ENCODE results near the gene PCP4L1. TPM values are rescaled to one million over a fixed set of nuclear protein-coding genes. Genes with fewer than 3 reads are reported as not detected.

PCP4L1 gene
- total and polyA plus RNA-seq, 2 donors from 2014 or later: 1.2 to 1.3 TPM

- Histone ChIP-seq H3K27ac (ENCODE audit: low read depth in 2 of 2, low read length in 2 of 2) (no peak overlapping the region), H3K9ac (ENCODE audit: low read length in 3 of 3) (no peak overlapping the region), H3K4me1 (ENCODE audit: control insufficient read depth in 2 of 3, insufficient read depth in 2 of 3, low read depth in 1 of 3, low read length in 3 of 3) (peaks cover 0 to 13% (median 8%) of the 10 kb centered on the region in 3 donors), H3K36me3 (ENCODE audit: control insufficient read depth in 2 of 3, insufficient read depth in 3 of 3, low read length in 3 of 3) (peaks cover 3 to 15% (median 13%) of the 10 kb centered on the region in 3 donors), H3K9me3 (ENCODE audit: control insufficient read depth in 2 of 3, insufficient read depth in 1 of 3, low read length in 3 of 3) (no peaks in the 10 kb centered on the region), H3K4me3 (ENCODE audit: low read length in 3 of 3) (no peak overlapping the region), H3K27me3 (ENCODE audit: control insufficient read depth, insufficient read depth, low read length) (no peaks in the 10 kb centered on the region)
- DNase-seq: no peak
- intact Hi-C loops (cut with DNase I): no loop called here
- TF ChIP-seq CTCF (IDR thresholded peaks at IDR 0.05; ENCODE audit: borderline replicate concordance, extremely low read depth, insufficient read depth): no peak
- no peak for FAIRE-seq
These were observed 27.8 kb upstream of the PCP4L1 start for GRCh38 chr1:161230762-161231161.

- Histone ChIP-seq H3K27me3 (ENCODE audit: control insufficient read depth, insufficient read depth, low read length) (no peaks in the 10 kb centered on the region), H3K36me3 (ENCODE audit: control insufficient read depth in 2 of 3, insufficient read depth in 3 of 3, low read length in 3 of 3) (peaks cover 3 to 15% (median 13%) of the 10 kb centered on the region in 3 donors), H3K4me1 (ENCODE audit: control insufficient read depth in 2 of 3, insufficient read depth in 2 of 3, low read depth in 1 of 3, low read length in 3 of 3) (peaks cover 0 to 3% (median 0%) of the 10 kb centered on the region in 3 donors), H3K9ac (ENCODE audit: low read length in 3 of 3) (no peak overlapping the region), H3K9me3 (ENCODE audit: control insufficient read depth in 2 of 3, insufficient read depth in 1 of 3, low read length in 3 of 3) (no peaks in the 10 kb centered on the region), H3K27ac (ENCODE audit: low read depth in 2 of 2, low read length in 2 of 2) (no peak overlapping the region), H3K4me3 (ENCODE audit: low read length in 3 of 3) (no peak overlapping the region)
- intact Hi-C loops (cut with DNase I): no loop called here
- no peak for TF ChIP-seq CTCF (IDR thresholded peaks at IDR 0.05; ENCODE audit: borderline replicate concordance, extremely low read depth, insufficient read depth)
- DNase-seq: no peak
- no peak for FAIRE-seq
These were observed 25.4 kb upstream of the PCP4L1 start for GRCh38 chr1:161233102-161233501.

GRCh38 chr1:161235957-161236775 is 22.4 kb upstream of the PCP4L1 start:
- no peak for DNase-seq
- Histone ChIP-seq H3K4me1 (ENCODE audit: control insufficient read depth in 2 of 3, insufficient read depth in 2 of 3, low read depth in 1 of 3, low read length in 3 of 3) (peaks cover 0 to 4% (median 0%) of the 10 kb centered on the region in 3 donors), H3K9ac (ENCODE audit: low read length in 3 of 3) (no peak overlapping the region), H3K36me3 (ENCODE audit: control insufficient read depth in 2 of 3, insufficient read depth in 3 of 3, low read length in 3 of 3) (no peaks in the 10 kb centered on the region), H3K27me3 (ENCODE audit: control insufficient read depth, insufficient read depth, low read length) (no peaks in the 10 kb centered on the region), H3K27ac (ENCODE audit: low read depth in 2 of 2, low read length in 2 of 2) (no peak overlapping the region), H3K9me3 (ENCODE audit: control insufficient read depth in 2 of 3, insufficient read depth in 1 of 3, low read length in 3 of 3) (no peaks in the 10 kb centered on the region), H3K4me3 (ENCODE audit: low read length in 3 of 3) (no peak overlapping the region)
- intact Hi-C loops (cut with DNase I): no loop called here
- FAIRE-seq: no peak
- TF ChIP-seq CTCF (IDR thresholded peaks at IDR 0.05; ENCODE audit: borderline replicate concordance, extremely low read depth, insufficient read depth): no peak
